ENCODE results near the gene SIGLEC8.
"Not testable (repeated sequence)": the region's sequence is repeated elsewhere in the genome, so short reads cannot be mapped to it uniquely, and the experiment has no call there.

The SIGLEC8 gene

DNA sequence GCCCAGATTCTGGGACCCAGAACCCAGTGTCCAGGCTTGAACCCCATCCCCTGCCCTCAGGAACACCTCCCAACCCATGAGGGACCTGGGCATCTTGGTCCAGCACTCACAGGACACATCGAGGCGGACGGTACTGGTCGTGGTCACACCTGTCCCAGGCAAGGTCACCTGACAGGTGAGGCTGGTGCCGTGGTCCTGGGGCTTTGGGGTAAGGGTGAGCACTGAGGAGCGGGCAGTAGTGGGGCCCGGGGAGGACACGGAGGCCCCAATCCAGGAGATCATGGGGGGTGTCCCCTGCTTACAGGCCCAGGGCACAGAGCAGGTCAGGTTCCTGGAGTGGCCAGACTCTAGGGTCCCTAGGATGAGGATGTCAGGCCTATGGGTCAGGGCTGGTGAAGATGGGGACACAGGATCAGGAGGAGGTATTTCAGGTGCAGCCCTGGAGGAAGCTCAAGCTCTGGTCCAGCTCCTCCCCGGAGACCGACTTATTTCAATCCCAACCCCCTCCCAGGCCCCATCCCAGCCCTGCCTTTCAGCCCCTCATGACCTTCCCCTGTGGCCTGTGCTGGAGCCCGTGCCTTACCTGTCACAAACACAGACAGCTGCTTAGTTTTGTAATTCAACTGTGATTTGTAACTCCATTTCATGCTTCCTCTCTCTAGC lies 772 bp downstream of the SIGLEC8 start:
- Histone ChIP-seq H3K4me3 (ENCODE audit: insufficient read length, low read depth) (no peak overlapping the region), H3K4me1 (ENCODE audit: insufficient read depth, insufficient read length) (no peaks in the 10 kb centered on the region), H3K9ac (ENCODE audit: insufficient read length, low read depth) (no peak overlapping the region), H3K27me3 (ENCODE audit: insufficient read depth, insufficient read length) (no peaks in the 10 kb centered on the region), H3K9me3 (ENCODE audit: insufficient read depth, low read length) (no peaks in the 10 kb centered on the region), H3K36me3 (ENCODE audit: insufficient read depth, insufficient read length, low read length) (no peaks in the 10 kb centered on the region)
- DNase-seq (ENCODE audit: low read depth, low spot score), result no peak
- TF ChIP-seq SUZ12 (IDR thresholded peaks at IDR 0.05; ENCODE audit: extremely low read depth, insufficient read depth, insufficient read length) (no peak), ZNF274 (IDR thresholded peaks at IDR 0.05; ENCODE audit: low read depth, low read length) (no peak), YY1 (IDR thresholded peaks at IDR 0.05; ENCODE audit: insufficient read depth, insufficient read length) (no peak)

DNA sequence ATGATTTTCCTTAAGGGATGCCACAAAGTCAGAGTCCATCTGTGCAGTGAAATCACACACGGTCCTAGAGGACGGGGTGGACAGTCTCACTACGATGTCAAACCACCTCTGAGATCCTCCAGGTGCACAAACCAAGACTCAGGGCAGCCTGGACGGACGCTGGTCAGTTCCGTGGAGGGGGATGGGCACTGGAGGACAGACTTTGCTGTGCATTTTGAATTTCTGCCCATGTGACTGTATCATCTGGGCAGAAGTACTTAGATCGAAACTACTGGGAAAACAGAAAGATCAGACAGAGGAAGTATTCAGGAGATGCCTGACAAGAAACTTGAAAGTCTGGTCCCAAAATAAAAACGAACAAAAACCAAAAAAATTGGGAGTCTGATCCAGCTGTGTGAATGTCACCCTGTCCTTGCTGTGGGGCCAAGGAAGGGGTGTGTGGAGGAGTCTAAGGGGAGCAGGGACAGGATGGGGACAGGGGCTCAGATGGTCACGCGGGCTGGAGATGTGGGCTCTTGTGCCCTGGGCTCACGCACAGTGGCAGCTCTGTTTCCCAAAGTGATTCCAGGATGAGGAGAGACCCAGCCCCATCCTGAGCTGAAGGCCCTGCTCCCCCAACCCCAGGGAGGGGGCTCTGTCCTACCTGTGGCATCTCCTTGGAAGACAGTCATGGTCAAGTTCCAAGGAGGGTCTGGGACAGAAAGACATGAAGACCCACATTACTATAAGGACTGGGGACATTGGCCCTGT lies 1.5 kb downstream of the SIGLEC8 start:
- no peaks in the 10 kb centered on the region for H3K36me3 ChIP-seq (ENCODE audit: insufficient read depth, insufficient read length, low read length)
- no peak overlapping the region for H3K4me3 ChIP-seq (ENCODE audit: insufficient read length, low read depth)
- H3K9me3 ChIP-seq (ENCODE audit: insufficient read depth, low read length), result no peaks in the 10 kb centered on the region
- H3K9ac ChIP-seq (ENCODE audit: insufficient read length, low read depth), result no peak overlapping the region
- no peak for DNase-seq (ENCODE audit: low read depth, low spot score)
- no peaks in the 10 kb centered on the region for H3K4me1 ChIP-seq (ENCODE audit: insufficient read depth, insufficient read length)
- H3K27me3 ChIP-seq (ENCODE audit: insufficient read depth, insufficient read length), result no peaks in the 10 kb centered on the region
- no peak for TF ChIP-seq ZNF274 (IDR thresholded peaks at IDR 0.05; ENCODE audit: low read depth, low read length)
- no peak for TF ChIP-seq YY1 (IDR thresholded peaks at IDR 0.05; ENCODE audit: insufficient read depth, insufficient read length)
- TF ChIP-seq SUZ12 (IDR thresholded peaks at IDR 0.05; ENCODE audit: extremely low read depth, insufficient read depth, insufficient read length), result no peak

- no peaks in the 10 kb centered on the region; the same call in 1 of the 2 replicates for H3K9me3 ChIP-seq (ENCODE audit: insufficient read depth, low read length)
- TF ChIP-seq SUZ12 (IDR thresholded peaks at IDR 0.05; ENCODE audit: extremely low read depth, insufficient read depth, insufficient read length) (no peak), ZNF274 (IDR thresholded peaks at IDR 0.05; ENCODE audit: low read depth, low read length) (no peak), YY1 (IDR thresholded peaks at IDR 0.05; ENCODE audit: insufficient read depth, insufficient read length) (no peak)
- no peaks in the 10 kb centered on the region for H3K4me1 ChIP-seq (ENCODE audit: insufficient read depth, insufficient read length)
- H3K9ac ChIP-seq (ENCODE audit: insufficient read length, low read depth), result no peak overlapping the region
- DNase-seq (ENCODE audit: low read depth, low spot score), result no peak
- no peaks in the 10 kb centered on the region for H3K27me3 ChIP-seq (ENCODE audit: insufficient read depth, insufficient read length)
- H3K36me3 ChIP-seq (ENCODE audit: insufficient read depth, insufficient read length, low read length), result no peaks in the 10 kb centered on the region
- no peak overlapping the region for H3K4me3 ChIP-seq (ENCODE audit: insufficient read length, low read depth)
These were observed 7.4 kb downstream of the SIGLEC8 start for GRCh38 chr19:51450730-51451307.

DNA sequence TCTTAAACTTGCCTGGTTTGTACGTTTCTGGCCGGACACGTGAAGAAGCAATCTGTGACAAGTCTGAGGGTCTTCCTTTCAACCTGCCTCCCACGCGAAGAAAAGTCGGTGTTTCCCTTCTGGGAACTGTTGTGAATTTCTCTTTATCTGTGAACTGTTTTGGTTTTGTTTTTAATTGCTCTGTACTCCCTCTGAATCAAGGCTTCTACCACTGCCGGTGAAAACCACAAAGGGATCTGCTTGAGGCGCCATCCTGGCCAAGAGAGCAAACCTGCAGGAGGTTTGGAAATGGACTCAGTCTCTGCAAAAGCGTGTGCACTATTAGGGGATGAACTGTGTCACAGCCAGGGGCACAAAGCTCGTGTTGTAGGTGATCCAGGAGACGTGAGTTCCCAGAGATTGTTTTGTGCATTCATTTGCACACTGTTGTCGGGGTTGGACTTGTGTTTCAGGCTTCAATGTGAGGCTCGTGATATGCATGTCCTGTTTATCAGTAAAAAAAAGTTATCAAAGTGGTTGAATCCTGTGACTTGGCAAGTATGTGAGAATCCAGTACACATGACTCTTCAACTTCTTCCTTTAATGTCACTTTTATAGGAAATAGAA lies 9.7 kb downstream of the SIGLEC8 start:
- Histone ChIP-seq H3K36me3 (ENCODE audit: insufficient read depth, insufficient read length, low read length) (no peaks in the 10 kb centered on the region), H3K9me3 (ENCODE audit: insufficient read depth, low read length) (no peaks in the 10 kb centered on the region; the same call in 1 of the 2 replicates), H3K27me3 (ENCODE audit: insufficient read depth, insufficient read length) (no peaks in the 10 kb centered on the region), H3K4me3 (ENCODE audit: insufficient read length, low read depth) (no peak overlapping the region), H3K4me1 (ENCODE audit: insufficient read depth, insufficient read length) (no peaks in the 10 kb centered on the region), H3K9ac (ENCODE audit: insufficient read length, low read depth) (no peak overlapping the region)
- no peak for TF ChIP-seq YY1 (IDR thresholded peaks at IDR 0.05; ENCODE audit: insufficient read depth, insufficient read length)
- no peak for DNase-seq (ENCODE audit: low read depth, low spot score)

GRCh38 chr19:51448011-51448410 lies 10.2 kb downstream of the SIGLEC8 start:
- H3K36me3 ChIP-seq (ENCODE audit: insufficient read depth, insufficient read length, low read length), result no peaks in the 10 kb centered on the region
- no peak overlapping the region for H3K4me3 ChIP-seq (ENCODE audit: insufficient read length, low read depth)
- no peak overlapping the region for H3K9ac ChIP-seq (ENCODE audit: insufficient read length, low read depth)
- H3K4me1 ChIP-seq (ENCODE audit: insufficient read depth, insufficient read length), result no peaks in the 10 kb centered on the region
- TF ChIP-seq ZNF274 (IDR thresholded peaks at IDR 0.05; ENCODE audit: low read depth, low read length), result no peak
- TF ChIP-seq YY1 (IDR thresholded peaks at IDR 0.05; ENCODE audit: insufficient read depth, insufficient read length), result no peak
- no peak for TF ChIP-seq SUZ12 (IDR thresholded peaks at IDR 0.05; ENCODE audit: extremely low read depth, insufficient read depth, insufficient read length)
- no peaks in the 10 kb centered on the region; the same call in 1 of the 2 replicates for H3K9me3 ChIP-seq (ENCODE audit: insufficient read depth, low read length)
- no peaks in the 10 kb centered on the region for H3K27me3 ChIP-seq (ENCODE audit: insufficient read depth, insufficient read length)
- no peak for DNase-seq (ENCODE audit: low read depth, low spot score)

- not testable (repeated sequence) for DNase-seq (ENCODE audit: low read depth, low spot score); H3K27me3 ChIP-seq (ENCODE audit: insufficient read depth, insufficient read length); H3K9ac ChIP-seq (ENCODE audit: insufficient read length, low read depth)
These were observed 10.7 kb downstream of the SIGLEC8 start for GRCh38 chr19:51447510-51447909.

More at GRCh38 chr19:51447510-51447909, 10.7 kb downstream of the SIGLEC8 start:
- H3K36me3 ChIP-seq (ENCODE audit: insufficient read depth, insufficient read length, low read length); H3K4me1 ChIP-seq (ENCODE audit: insufficient read depth, insufficient read length); H3K9me3 ChIP-seq (ENCODE audit: insufficient read depth, low read length); H3K4me3 ChIP-seq (ENCODE audit: insufficient read length, low read depth): not testable (repeated sequence)

Data from NT2/D1 (cell line).